ENCODE results near the gene SLC25A25.

DNA sequence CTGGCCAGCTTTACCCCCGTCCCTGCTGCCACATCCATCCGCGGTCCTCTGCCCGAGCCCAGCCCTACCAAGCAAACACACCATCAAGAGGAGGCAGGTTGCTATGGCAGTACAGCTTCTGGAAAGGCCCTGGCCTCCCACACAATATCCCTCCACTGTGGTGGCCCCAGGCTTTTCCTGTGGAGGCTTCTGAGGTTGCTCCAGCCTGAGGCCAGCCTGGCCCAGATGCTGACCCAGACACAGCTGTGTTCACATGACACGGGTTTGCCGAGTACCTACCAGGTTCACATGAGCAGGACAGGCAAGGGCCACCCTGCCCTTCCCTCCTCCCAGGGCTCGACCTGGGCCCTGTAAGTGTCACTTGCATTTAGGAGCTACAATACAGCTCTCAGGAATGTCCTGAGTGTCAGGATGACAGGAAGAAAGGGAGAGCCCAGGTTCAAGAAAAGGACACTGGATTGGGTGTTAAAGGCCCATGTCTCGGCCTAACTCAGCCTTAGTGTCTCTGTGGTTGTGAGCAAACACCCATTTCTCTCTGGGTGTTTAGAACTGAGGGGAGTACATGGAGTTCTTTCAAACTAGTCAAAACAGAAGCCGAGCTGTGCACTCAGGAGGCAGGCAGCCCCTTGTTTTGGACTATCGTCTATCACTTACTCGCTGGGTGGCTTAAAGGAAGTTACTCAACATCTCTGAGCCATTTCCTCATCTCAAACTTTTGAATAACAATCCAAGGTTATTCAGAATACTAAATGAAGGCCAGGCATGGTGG is 41.1 kb upstream of the SLC25A25 start:
- TF ChIP-seq ZFP36 (IDR thresholded peaks at IDR 0.05; ENCODE audit: low read depth, low read length, partially characterized antibody), result peak; percentile 77
- TF ChIP-seq POLR2A (conservative IDR thresholded peaks at IDR 0.05), result no peak
- no peak for TF ChIP-seq HDAC2 (IDR thresholded peaks at IDR 0.05)
- TF ChIP-seq DIDO1 (tag; IDR thresholded peaks at IDR 0.05; ENCODE audit: low read depth), result no peak
- no peak for TF ChIP-seq ZNF324 (CRISPR knock-in tag; IDR thresholded peaks at IDR 0.05)
- no peak for TF ChIP-seq TAF1 (IDR thresholded peaks at IDR 0.05; ENCODE audit: control insufficient read depth, extremely low read depth, insufficient read depth, low read length, severe bottlenecking)
- no peak for TF ChIP-seq PCBP1 (IDR thresholded peaks at IDR 0.05; ENCODE audit: low read depth, low read length, poor library complexity, severe bottlenecking)
- TF ChIP-seq, protein P1, sequence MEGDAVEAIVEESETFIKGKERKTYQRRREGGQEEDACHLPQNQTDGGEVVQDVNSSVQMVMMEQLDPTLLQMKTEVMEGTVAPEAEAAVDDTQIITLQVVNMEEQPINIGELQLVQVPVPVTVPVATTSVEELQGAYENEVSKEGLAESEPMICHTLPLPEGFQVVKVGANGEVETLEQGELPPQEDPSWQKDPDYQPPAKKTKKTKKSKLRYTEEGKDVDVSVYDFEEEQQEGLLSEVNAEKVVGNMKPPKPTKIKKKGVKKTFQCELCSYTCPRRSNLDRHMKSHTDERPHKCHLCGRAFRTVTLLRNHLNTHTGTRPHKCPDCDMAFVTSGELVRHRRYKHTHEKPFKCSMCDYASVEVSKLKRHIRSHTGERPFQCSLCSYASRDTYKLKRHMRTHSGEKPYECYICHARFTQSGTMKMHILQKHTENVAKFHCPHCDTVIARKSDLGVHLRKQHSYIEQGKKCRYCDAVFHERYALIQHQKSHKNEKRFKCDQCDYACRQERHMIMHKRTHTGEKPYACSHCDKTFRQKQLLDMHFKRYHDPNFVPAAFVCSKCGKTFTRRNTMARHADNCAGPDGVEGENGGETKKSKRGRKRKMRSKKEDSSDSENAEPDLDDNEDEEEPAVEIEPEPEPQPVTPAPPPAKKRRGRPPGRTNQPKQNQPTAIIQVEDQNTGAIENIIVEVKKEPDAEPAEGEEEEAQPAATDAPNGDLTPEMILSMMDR (IDR thresholded peaks at IDR 0.05 in 2 of 3, conservative IDR thresholded peaks at IDR 0.05 in 1 of 3; ENCODE audit: insufficient read depth in 2 of 3, low read depth in 1 of 3, low read length in 3 of 3), result no peak
- TF ChIP-seq, protein P2, sequence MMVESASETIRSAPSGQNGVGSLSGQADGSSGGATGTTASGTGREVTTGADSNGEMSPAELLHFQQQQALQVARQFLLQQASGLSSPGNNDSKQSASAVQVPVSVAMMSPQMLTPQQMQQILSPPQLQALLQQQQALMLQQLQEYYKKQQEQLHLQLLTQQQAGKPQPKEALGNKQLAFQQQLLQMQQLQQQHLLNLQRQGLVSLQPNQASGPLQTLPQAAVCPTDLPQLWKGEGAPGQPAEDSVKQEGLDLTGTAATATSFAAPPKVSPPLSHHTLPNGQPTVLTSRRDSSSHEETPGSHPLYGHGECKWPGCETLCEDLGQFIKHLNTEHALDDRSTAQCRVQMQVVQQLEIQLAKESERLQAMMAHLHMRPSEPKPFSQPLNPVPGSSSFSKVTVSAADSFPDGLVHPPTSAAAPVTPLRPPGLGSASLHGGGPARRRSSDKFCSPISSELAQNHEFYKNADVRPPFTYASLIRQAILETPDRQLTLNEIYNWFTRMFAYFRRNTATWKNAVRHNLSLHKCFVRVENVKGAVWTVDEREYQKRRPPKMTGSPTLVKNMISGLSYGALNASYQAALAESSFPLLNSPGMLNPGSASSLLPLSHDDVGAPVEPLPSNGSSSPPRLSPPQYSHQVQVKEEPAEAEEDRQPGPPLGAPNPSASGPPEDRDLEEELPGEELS (CRISPR knock-in tag; IDR thresholded peaks at IDR 0.05; ENCODE audit: borderline replicate concordance), result no peak
- no peak for TF ChIP-seq CREB1 (IDR thresholded peaks at IDR 0.05)
- TF ChIP-seq CREB1 (CRISPR knock-in tag; IDR thresholded peaks at IDR 0.05), result no peak
- TF ChIP-seq ZNF121 (CRISPR knock-in tag; conservative IDR thresholded peaks at IDR 0.05), result no peak
- no peak for TF ChIP-seq EP300 (IDR thresholded peaks at IDR 0.05; ENCODE audit: low read length)
- no peak for TF ChIP-seq ASH1L (IDR thresholded peaks at IDR 0.05; ENCODE audit: borderline replicate concordance, low read depth, partially characterized antibody)
- TF ChIP-seq ZNF175 (CRISPR knock-in tag; IDR thresholded peaks at IDR 0.05; ENCODE audit: low read depth), result no peak
